Stimulated activated CD4-positive, alpha-beta T cell treated with anti-CD3 and anti-CD28 coated beads, Interleukin-1b, Interleukin-23, amount 100 ng/mL, for 48 hours (primary cell): ENCODE data around the gene MYOM3.
"Not testable (repeated sequence)": the region's sequence is repeated elsewhere in the genome, so short reads cannot be mapped to it uniquely, and the experiment has no call there.

ENCODE experiments used
- DNase-seq: peaks from one replicate; pipeline ENCODE4 v3.0.0-alpha.2; 2020

The MYOM3 gene

DNA sequence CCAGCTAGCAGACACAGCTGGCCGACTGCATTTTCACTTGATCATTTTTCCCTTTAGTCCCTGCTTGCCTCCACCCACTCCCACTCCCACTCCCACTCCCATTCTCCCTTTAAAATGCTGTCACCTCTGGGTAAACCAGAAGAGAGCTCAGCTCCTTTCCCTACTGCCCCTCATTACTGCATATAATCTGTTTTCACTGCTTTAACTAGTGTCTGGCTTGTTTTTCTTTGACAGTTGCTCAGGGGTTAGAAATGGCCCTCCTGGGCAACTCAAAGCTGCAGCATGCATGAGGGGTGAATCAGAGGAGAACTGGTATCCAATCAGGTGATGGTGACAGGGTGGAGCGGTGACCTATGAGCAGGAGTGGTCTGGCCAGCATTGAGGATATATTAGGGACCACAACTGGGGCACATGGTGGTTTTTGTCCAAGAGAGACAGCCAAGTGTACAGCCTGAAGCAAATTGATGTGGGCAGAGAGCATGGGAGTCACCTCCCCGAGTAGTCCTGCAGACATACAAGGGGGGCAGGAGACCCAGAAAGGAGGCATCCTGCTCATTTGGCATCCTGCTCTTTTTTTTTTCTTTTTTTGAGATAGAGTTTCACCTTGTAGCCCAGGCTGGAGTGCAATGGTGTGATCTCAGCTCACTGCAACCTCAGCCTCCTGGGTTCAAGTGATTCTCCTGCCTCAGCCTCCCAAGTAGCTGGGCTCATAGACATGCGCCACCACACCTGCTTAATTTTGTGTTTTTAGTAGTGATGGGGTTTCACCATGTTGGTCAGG lies 89.2 kb downstream of the MYOM3 start:
- DNase-seq = no peak

DNA sequence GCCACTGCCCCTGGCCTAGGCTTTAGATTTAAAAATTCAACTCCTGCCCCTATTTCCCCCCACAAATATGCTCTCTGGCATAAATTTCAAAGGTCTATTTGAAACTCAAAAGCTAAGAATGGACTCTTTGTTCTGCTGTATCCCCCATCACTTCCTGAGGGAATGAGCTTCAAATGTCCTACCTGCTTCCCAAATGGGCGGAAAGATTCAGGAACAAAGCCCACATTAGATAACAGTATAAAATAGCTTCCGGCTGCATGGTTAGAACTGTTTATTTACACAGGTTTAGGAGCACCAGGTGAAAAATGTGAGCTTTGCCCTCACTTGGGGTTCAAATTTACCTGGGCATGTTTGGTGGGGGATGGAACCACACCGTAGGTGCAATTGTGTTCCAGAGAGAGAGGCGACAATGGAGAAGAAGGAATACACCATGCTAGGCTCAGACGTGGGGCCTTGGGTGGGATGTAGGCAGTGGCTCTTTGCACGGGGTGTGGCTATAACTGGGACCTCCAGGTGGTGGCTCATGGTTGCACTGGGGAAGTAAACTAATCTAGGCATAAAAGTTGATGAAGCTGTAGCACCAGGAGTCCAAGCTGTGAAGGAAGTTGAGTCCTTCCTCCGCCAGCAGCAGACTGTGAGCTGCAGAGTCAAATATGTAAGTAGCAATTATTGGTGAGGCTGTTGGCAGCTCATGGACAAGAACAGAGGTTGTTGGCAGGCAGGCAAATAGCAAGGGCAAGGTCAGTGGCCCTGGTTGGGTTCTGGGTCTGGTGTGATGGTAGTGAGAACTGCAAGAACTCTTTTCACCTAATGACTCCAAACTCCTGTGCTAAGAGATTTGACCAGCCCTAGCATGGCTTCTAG lies 90.3 kb downstream of the MYOM3 start:
- DNase-seq = no peak

DNA sequence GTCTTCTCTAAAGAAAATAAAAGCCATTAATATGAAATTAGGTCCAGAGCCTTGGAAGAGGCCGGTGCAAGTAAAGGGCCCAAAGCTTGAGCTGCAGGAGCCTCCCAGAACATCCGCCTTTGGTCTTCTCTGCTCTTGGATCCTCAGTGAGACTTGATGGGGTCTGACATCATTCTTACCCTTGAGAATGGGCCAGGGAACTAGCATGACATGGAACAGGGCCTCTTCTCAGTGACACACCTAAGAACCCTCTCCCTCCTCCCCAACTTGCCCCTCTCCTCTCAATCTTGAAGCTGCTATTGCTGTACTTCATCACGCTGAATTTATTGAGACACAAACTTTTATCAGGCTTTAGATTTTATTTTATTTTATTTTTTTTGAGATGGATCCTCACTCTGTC lies 91.5 kb downstream of the MYOM3 start:
- DNase-seq = no peak

DNA sequence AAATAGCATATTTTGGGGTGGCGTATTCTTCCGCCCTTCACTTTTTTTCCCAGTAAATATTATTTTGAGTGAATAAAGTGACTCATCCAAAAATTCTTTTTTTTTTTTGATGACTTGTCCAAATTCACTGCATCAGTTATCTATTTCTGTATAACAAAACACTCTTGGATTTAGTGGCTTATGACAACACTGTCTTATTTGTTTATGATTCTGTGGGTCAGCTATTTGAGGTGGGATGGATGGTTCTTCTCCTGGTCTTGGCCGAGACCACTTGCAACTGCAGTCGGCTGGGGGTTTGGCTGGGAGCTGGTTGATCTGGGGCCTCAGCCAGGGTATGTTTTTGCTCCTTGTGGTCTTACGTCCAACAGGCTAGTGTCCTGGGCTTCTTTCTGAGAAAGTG lies 91.9 kb downstream of the MYOM3 start:
- no peak for DNase-seq

DNA sequence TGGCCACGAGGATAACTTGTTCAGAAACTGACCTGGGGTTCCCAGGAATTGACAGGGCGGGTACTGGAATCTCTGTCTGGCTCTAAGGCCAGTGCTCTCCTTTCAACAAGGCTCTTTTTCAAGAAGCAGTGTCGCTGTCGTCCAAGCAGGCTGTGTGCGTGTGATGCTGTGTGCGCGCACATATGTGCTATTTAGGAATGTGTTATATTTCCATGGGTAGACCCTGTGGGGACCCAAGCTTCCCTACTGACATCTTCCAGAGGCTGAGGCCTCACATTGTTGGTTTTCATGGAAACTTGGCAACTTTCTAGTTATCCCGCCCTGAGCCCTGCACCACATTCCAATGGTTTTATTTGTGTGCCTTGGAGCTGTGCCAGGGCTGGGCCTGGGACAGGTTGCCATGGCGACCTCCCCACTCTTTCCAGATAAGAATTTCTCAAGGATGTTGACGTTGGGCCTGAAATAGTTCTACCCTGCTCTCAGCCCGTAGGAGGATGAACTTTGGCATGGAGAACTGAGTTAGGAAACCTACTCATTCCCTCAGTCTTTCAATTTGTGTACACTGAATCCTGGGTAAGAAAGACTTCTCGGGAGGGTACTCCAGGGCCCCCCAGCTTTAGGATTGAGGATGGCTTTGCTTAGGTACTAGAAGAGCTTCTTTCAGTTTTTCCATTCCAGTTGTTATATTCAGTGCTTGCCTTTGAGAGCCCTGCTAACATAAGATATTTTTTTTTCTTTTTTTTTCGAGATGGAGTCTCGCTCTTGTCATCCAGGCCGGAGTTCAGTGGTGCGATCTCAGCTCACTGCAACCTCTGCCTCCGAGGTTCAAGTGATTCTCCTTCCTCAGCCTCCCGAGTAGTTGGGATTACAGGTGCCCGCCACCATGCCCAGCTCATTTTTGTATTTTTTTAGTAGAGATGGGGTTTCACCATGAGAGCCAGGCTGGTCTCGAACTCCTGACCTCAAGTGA lies 93.0 kb downstream of the MYOM3 start:
- DNase-seq = no peak

DNA sequence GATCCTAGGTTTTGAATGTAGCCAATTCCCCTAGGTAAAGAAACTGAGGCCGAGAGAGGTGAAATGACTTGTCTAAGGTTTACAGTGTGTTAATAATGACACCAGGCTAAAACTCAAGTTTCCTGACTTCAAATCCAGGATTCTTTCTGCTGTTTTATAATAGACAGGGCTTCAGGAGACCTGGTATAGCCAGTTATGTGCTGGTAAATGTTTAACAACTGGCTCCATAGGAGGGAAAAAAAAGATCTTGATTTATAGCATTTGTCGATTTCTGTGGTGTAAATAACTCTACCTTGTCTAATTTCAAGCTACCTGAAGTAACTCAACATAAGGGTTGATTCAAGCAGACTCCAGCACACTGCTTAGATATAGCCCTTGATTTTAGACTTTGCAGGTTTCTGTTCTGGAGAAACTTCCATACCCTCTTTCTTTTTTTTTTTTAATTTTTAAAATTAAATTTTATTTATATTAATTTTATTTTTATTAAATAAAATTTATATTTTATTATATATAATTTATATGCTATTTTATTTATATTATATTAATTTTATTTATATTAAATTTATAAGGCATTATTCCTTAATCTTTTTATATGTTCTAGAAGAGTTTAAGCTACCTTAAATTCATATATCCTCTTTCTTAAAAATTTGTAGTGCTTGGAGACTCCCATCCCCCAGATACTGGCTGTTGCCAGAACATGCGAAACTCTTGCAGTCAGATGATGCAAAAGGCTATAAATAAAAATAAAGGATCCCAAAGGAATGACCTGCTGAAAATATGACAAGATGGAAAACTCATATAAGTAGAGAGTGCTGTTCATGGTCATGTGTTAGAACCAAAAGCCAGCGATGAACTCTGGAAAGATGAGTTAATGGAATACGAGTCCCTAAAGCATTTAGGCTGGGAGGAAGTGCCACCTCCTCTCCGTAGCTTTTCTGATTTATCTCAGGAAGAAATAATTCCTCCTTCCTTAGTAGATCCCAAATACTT lies 96.4 kb downstream of the MYOM3 start:
- no peak for DNase-seq

DNA sequence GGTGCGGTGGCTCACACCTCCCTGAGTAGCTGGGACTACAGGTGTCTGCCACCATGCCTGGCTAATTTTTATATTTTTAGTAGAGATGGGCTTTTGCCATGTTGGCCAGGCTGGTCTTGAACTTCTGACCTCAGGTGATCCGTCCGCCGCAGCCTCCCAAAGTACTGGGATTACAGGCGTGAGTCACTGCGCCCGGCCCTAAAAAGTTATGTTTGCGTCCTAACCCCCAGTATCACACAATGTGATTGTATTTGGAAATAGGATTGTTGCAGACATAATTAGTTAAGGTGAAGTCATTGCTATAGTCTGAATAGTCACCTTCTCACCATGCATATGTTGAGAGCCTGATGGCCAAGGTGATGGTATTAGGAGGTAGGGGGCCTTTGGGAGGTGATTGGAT lies 99.1 kb downstream of the MYOM3 start:
- not testable (repeated sequence) for DNase-seq

DNA sequence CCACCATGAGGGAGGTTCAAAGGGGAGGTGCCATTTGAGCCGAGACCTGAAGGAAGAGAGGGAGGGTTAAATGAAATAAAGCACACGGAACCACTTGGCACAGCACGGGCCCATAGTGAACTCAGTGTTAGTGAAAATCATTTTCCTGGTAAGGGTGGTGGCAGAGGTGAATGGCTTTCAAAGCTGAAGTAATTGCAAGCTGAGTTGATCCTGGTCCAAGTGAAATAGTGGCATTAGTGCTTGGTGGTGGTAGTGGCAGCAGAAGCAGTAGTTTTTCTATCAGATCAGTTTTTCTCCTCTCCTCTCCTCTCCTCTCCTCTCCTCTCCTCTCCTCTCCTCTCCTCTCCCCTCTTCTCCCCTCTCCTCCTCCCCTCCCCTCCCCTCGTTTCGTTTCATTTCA lies 101.3 kb downstream of the MYOM3 start:
- no peak for DNase-seq

DNA sequence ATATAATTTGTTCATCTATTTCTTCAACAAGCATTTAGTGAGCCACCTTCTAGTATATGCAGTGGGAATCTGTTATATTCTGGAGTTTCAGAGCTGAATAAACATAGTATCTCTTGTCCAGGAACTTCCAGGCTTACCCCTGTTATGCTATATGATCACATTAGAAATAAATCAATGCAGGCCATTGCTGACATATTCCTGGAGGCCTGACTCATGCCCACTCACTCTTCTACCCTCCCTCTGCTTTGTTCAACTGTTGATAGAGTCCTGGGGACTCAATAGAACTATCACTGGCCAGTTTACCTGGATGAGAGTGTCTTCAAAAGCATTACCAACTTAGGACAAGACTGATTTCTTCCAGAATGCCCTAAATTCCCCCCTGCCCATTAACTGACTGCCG lies 102.5 kb downstream of the MYOM3 start:
- DNase-seq = no peak

DNA sequence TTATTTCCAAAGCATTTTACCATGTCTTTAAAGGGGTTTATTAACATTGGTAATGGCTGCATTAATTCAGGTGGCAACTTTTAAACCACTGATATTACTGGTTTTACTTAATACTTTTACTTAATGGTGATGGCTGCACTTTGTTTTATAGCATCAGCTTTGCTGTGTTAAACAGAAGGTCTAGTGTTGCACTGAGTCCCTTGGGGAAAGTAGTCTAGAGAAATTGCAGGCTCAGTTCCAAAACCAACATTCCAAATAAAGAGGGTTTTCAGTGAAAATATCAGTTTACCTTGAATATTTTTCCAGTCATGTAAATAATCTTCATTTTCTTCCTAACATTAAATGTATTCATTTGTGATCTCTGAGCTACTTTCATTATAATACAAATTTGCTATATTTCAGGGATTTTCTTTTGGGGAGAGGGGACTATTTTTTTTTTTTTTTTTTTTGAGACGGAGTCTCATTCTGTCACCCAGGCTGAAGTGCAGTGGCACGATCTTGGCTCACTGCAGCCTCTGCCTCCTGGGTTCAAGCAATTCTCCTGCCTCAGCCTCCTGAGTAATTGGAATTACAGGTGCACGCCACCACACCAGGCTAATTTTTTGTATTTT lies 103.3 kb downstream of the MYOM3 start:
- DNase-seq = not testable (repeated sequence)

DNA sequence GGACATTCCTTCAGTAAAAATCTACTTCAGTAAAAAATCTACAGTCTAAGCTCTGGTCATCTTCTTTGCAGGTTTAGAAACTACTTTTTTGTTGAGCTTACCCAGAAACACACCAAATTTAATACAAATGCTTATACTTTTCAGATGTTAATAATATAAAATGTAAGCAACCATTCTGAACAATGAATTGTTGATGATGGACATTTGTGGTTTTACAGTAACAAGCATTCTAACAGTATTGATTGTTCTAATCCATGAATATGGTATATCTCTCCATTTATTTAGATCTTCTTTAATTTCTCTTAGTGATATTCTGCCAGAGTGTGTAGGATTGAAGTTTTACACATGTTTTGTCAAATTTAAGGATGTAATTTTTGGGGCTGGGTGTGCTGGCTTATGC lies 104.9 kb downstream of the MYOM3 start:
- DNase-seq = no peak
